Liver (tissue), 3 donors: ENCODE data around the gene JMJD6.

Source experiments
- EGR1 ChIP-seq, 2 donors: IDR thresholded peaks; 2 replicates each; pipeline ENCODE4 v1.6.1; 2016 to 2018; ENCODE audit warnings: antibody characterized with exemption in 2 of 2, low read depth in 2 of 2
- GABPA ChIP-seq, 2 donors: IDR thresholded peaks in 1 of 2; conservative IDR thresholded peaks in 1 of 2; 2 replicates each; pipeline ENCODE4 v1.6.1; 2016; ENCODE audit warnings: antibody characterized with exemption in 2 of 2, mild to moderate bottlenecking in 1 of 2, moderate library complexity in 1 of 2
- TAF1 ChIP-seq: conservative IDR thresholded peaks from 2 replicates; pipeline ENCODE4 v1.6.1; 2016; ENCODE audit warnings: antibody characterized with exemption, mild to moderate bottlenecking
- TF ChIP-seq, protein P1 (sequence below): fragments of 150-350 bp; IDR thresholded peaks from 2 replicates; pipeline ENCODE4 v1.5.1; 2017; ENCODE audit warnings: improper control_type of control experiment, low read depth, low read length; ENCODE audit not compliant: missing input control
- donor health status: healthy.
- donor health status: healthy.

DNA sequence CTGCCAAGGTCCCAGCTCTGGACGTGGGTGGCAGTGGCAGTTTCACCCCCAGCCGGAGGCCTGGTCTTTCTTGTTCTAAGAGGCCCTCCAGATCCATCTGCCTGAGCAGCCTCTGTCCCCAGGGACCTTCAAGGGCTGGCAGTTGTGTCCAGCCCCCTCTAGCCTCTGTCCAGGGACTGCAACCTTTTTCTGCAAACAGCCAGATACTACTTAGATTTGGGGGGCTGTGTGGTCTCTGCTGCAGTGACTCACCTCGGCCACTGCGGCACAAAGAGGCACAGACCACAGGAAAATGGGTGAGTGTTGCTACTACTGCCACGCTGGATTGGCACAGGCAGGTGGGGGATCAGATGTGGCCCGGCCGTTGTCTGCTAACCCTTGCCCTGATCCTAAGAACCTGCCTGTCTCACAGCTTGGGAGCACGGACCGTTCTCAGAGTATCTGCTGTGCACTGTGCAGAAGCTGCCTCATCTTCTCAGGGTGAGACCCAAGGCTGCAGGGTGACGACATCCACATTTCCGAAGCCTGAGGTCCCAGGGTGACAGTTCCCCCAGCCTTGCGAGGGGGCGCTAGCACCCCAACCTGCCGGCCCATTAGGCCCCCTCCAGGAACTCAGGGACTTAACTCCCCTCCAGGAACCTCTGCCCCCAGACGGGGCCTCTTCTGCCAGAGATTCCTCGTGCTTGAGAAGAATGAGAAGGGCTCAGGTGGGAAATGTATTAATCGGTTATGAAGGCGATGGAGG lies 43.2 kb downstream of the JMJD6 start:
- TF ChIP-seq, protein P1, sequence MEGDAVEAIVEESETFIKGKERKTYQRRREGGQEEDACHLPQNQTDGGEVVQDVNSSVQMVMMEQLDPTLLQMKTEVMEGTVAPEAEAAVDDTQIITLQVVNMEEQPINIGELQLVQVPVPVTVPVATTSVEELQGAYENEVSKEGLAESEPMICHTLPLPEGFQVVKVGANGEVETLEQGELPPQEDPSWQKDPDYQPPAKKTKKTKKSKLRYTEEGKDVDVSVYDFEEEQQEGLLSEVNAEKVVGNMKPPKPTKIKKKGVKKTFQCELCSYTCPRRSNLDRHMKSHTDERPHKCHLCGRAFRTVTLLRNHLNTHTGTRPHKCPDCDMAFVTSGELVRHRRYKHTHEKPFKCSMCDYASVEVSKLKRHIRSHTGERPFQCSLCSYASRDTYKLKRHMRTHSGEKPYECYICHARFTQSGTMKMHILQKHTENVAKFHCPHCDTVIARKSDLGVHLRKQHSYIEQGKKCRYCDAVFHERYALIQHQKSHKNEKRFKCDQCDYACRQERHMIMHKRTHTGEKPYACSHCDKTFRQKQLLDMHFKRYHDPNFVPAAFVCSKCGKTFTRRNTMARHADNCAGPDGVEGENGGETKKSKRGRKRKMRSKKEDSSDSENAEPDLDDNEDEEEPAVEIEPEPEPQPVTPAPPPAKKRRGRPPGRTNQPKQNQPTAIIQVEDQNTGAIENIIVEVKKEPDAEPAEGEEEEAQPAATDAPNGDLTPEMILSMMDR: no peak
- TF ChIP-seq EGR1 (IDR thresholded peaks at IDR 0.05; ENCODE audit: low read depth in 2 of 2): no peak
- TF ChIP-seq TAF1: no peak
- TF ChIP-seq GABPA (IDR thresholded peaks at IDR 0.05 in 1 of 2, conservative IDR thresholded peaks at IDR 0.05 in 1 of 2): no peak
